K562 (cell line): ENCODE measurements around the gene EFCAB5. TPM values are rescaled to one million over a fixed set of nuclear protein-coding genes. Genes with fewer than 3 reads are reported as not detected.

ENCODE experiments used
- ATAC-seq: fragments of 200-7000 bp; cut with Tn5 transposase; 3 replicates; pipeline ENCODE4 v1.9.1; 2020; ENCODE audit warnings: moderate library complexity
- BruUV-seq: library from RNA; stranded (reverse); fragments of 400-500 nt; replicated peaks from 2 replicates; lab custom pipeline; 2021; lab: Mats Ljungman, UMichigan
- CTCF ChIA-PET: fragments of 300-600 bp; formaldehyde crosslinking; extraction: SDS; loops from one replicate; lab custom pipeline; 2021; ENCODE audit warnings: low intra/inter-chr PET ratio; lab: Yijun Ruan, JAX
- POLR2A ChIA-PET: fragments of 300-600, 350-650 bp; sonication (Branson Sonifier 250); formaldehyde crosslinking; extraction: SDS; loops from one replicate; lab custom pipeline; 2021; ENCODE audit warnings: antibody characterized with exemption, inconsistent platforms; lab: Yijun Ruan, JAX
- DNase-seq, 4 experiments: peaks; one replicate each; pipeline versions ENCODE4 v3.0.0 to v3.0.0-alpha.2; 2011 to 2018; ENCODE audit warnings: low spot score in 3 of 4, mixed read lengths in 3 of 4; ENCODE audit errors: extremely low read depth in 1 of 4
- FAIRE-seq: peaks from 2 replicates; lab custom pipeline; 2011; peaks lifted over from hg19 to GRCh38; lab: Jason Lieb, UNC
- H2AFZ ChIP-seq: 2 replicates; pipeline ENCODE4 v1.6.0; 2011; ENCODE audit warnings: low read depth, low read length, control low read depth, inconsistent platforms
- H3K27ac ChIP-seq: fragments of 200-600 bp; 3 replicates; pipeline ENCODE4 v1.8.0; 2011; ENCODE audit warnings: low read depth, mild to moderate bottlenecking, control low read depth, inconsistent platforms, low read length, moderate library complexity, mixed read lengths; ENCODE audit errors: extremely low read depth
- H3K27me3 ChIP-seq, 2 experiments: fragments of 300-600 bp in 1 of 2; 2 replicates in 1 of 2; 3 replicates in 1 of 2; pipeline versions ENCODE4 v1.6.0 to v1.8.0; 2011; ENCODE audit warnings: inconsistent platforms in 2 of 2, low read length in 2 of 2, mild to moderate bottlenecking in 1 of 2, mixed read lengths in 1 of 2, moderate library complexity in 1 of 2; ENCODE audit not compliant: control insufficient read depth in 2 of 2, insufficient read depth in 2 of 2
- H3K36me3 ChIP-seq: fragments of 300-600 bp; 3 replicates; pipeline ENCODE4 v1.8.0; 2011; ENCODE audit warnings: mild to moderate bottlenecking, low read length, inconsistent platforms; ENCODE audit not compliant: control insufficient read depth, insufficient read depth
- H3K4me1 ChIP-seq, 2 experiments: fragments of 200-600 bp in 1 of 2; replicated peaks in 1 of 2; 2 replicates in 1 of 2; 3 replicates in 1 of 2; pipeline versions ENCODE4 v1.5.1 to v1.8.0; 2011; ENCODE audit warnings: inconsistent platforms in 2 of 2, low read length in 2 of 2, mild to moderate bottlenecking in 1 of 2, mixed read lengths in 1 of 2, moderate library complexity in 1 of 2; ENCODE audit not compliant: control insufficient read depth in 2 of 2, insufficient read depth in 2 of 2
- H3K4me2 ChIP-seq: 2 replicates; pipeline ENCODE4 v1.6.1; 2011; ENCODE audit warnings: low read length, control low read depth, inconsistent platforms, mixed read lengths; ENCODE audit not compliant: insufficient read depth
- H3K4me3 ChIP-seq: fragments of 200-600 bp; sonication (generic), shearing (Covaris generic); 2 replicates; pipeline ENCODE4 v1.5.1; 2016; ENCODE audit warnings: control low read depth, inconsistent platforms
- H3K79me2 ChIP-seq: fragments of 200-600 bp; 3 replicates; pipeline ENCODE4 v1.8.0; 2011; ENCODE audit warnings: low read length, inconsistent platforms; ENCODE audit not compliant: control insufficient read depth, insufficient read depth
- H3K9ac ChIP-seq, 2 experiments: 2 replicates each; pipeline versions ENCODE4 v1.6.0 to v1.6.1; 2011; ENCODE audit warnings: low read depth in 2 of 2, low read length in 2 of 2, control low read depth in 1 of 2, inconsistent platforms in 1 of 2, mild to moderate bottlenecking in 1 of 2, mixed read lengths in 1 of 2; ENCODE audit not compliant: insufficient read depth in 1 of 2
- H3K9me1 ChIP-seq: one replicate; pipeline ENCODE4 v1.6.0; 2011; ENCODE audit warnings: inconsistent platforms, mild to moderate bottlenecking, low read length, moderate library complexity; ENCODE audit not compliant: control insufficient read depth, insufficient read depth
- H3K9me3 ChIP-seq: replicated peaks from 2 replicates; pipeline ENCODE4 v1.5.1; 2011; ENCODE audit warnings: low read depth, low read length, inconsistent platforms; ENCODE audit not compliant: control insufficient read depth, insufficient read depth
- H4K20me1 ChIP-seq: replicated peaks from 2 replicates; pipeline ENCODE4 v1.6.1; 2011; ENCODE audit warnings: low read length, inconsistent platforms, mixed read lengths; ENCODE audit not compliant: control insufficient read depth, insufficient read depth
- BMI1 ChIP-seq: fragments of 150-350 bp; IDR thresholded peaks from 2 replicates; pipeline ENCODE4 v1.6.1; 2014; ENCODE audit warnings: low read length
- E2F1 ChIP-seq: sonication (generic); formaldehyde crosslinking; IDR thresholded peaks from 2 replicates; pipeline ENCODE4 v1.8.1; 2023; ENCODE audit warnings: mild to moderate bottlenecking, missing genetic modification reagents, moderate library complexity
- HMG20A ChIP-seq: fragments of 450-650 bp; formaldehyde crosslinking; conservative IDR thresholded peaks from 2 replicates; pipeline ENCODE4 v1.4.0; 2020; ENCODE audit warnings: mild to moderate bottlenecking, mixed read lengths
- MCM3 ChIP-seq: fragments of 450-650 bp; IDR thresholded peaks from 2 replicates; pipeline ENCODE4 v1.6.1; 2016
- MCM7 ChIP-seq, 2 experiments: fragments of 450-650 bp; IDR thresholded peaks; 2 replicates each; pipeline ENCODE4 v1.6.1; 2016 to 2018
- NCOA4 ChIP-seq: fragments of 450-650 bp; IDR thresholded peaks from 2 replicates; pipeline ENCODE4 v1.6.1; 2018; ENCODE audit warnings: mild to moderate bottlenecking; ENCODE audit not compliant: partially characterized antibody
- NFATC3 ChIP-seq: fragments of 450-650 bp; IDR thresholded peaks from 2 replicates; pipeline ENCODE4 v1.6.1; 2017; ENCODE audit warnings: mild to moderate bottlenecking
- PHF21A ChIP-seq: fragments of 450-650 bp; IDR thresholded peaks from 2 replicates; pipeline ENCODE4 v1.6.1; 2017; ENCODE audit warnings: low read depth, borderline replicate concordance
- RNF219 ChIP-seq: fragments of 250-450 bp; sonication (Bioruptor Pico); IDR thresholded peaks from 2 replicates; pipeline ENCODE4 v1.5.0; 2022; ENCODE audit warnings: mild to moderate bottlenecking
- SMAD2 ChIP-seq: fragments of 150-350 bp; IDR thresholded peaks from 2 replicates; pipeline ENCODE4 v1.6.1; 2014; ENCODE audit warnings: low read depth, mild to moderate bottlenecking, low read length
- THRAP3 ChIP-seq: fragments of 450-650 bp; IDR thresholded peaks from 2 replicates; pipeline ENCODE4 v1.6.1; 2016; ENCODE audit warnings: mild to moderate bottlenecking, inconsistent platforms, borderline replicate concordance
- ZBTB5 ChIP-seq: fragments of 450-650 bp; IDR thresholded peaks from 2 replicates; pipeline ENCODE4 v1.6.1; 2017; ENCODE audit warnings: antibody characterized with exemption
- ZFX ChIP-seq: sonication (generic); formaldehyde crosslinking; IDR thresholded peaks from 2 replicates; pipeline ENCODE4 v1.8.0; 2022; ENCODE audit warnings: mild to moderate bottlenecking, missing genetic modification reagents, moderate library complexity
- ZNF175 ChIP-seq: fragments of 200-800 bp; sonication (Bioruptor generic); IDR thresholded peaks from 2 replicates; pipeline ENCODE4 v1.6.1; 2016; ENCODE audit warnings: low read depth, mild to moderate bottlenecking, missing genetic modification characterization, missing compliant biosample characterization
- in situ Hi-C: fragments of 300-500 bp; cut with MboI; formaldehyde crosslinking; loops from 4 replicates; pipeline ENCODE4 v1.15.0; 2018; ENCODE audit warnings: inconsistent platforms, mixed read lengths
- intact Hi-C: fragments of 100-400 bp; cut with micrococcal nuclease; formaldehyde crosslinking; loops from 2 replicates; pipeline ENCODE4 v1.14.2; 2022
- polyA plus RNA-seq, 8 experiments: library from polyadenylated mRNA; depleted of rRNA in 4 of 8; stranded (reverse) in 5 of 8; unstranded in 3 of 8; fragments of >200 nt; fragmentation: Nextera tagmentation in 2 of 8; fragmentation: Illumina TruSeq in 1 of 8; extraction: Ambion mirVana in 2 of 8; extraction: Trizol in 1 of 8; gene quantifications; 2 replicates each; pipeline versions ENCODE4 v1.2.1 to v1.2.3, GENCODE V29; 2011 to 2014; ENCODE audit warnings: inconsistent platforms in 1 of 8, missing spikeins in 1 of 8
- total RNA-seq, 7 experiments: library from RNA; depleted of rRNA in 6 of 7; stranded (reverse); fragments of >200 nt in 6 of 7; fragmentation: Illumina TruSeq in 2 of 7; extraction: Trizol in 2 of 7; gene quantifications; 2 replicates each; pipeline versions ENCODE4 v1.2.1 to v1.2.3, GENCODE V29; 2011 to 2021; ENCODE audit warnings: low replicate concordance in 1 of 7
- TF ChIP-seq, protein P1 (sequence below): fragments of 450-650 bp; formaldehyde crosslinking; IDR thresholded peaks from 2 replicates; pipeline ENCODE4 v1.4.0; 2022; ENCODE audit warnings: missing genetic modification characterization

The EFCAB5 gene
- total and polyA plus RNA-seq, 9 of the 15 experiments (the other 6 are each of a cell fraction or from before 2014, with no cell fraction given) = 0.06 to 0.11 TPM; not detected in 7

GRCh38 chr17:29911641-29912177 is 29.7 kb upstream of the EFCAB5 start:
- Histone ChIP-seq H3K79me2 (no peaks in the 10 kb centered on the region), H3K4me3 (no peak overlapping the region), H3K27me3 (no peaks in the 10 kb centered on the region), H3K36me3 (no peaks in the 10 kb centered on the region), H3K4me2 (no peak overlapping the region), H3K9me1 (no peaks in the 10 kb centered on the region), H3K9me3 (no peaks in the 10 kb centered on the region), H4K20me1 (no peaks in the 10 kb centered on the region), H3K9ac (no peak overlapping the region), H3K4me1 (no peaks in the 10 kb centered on the region), H3K27ac (no peak overlapping the region), H2AFZ (no peak overlapping the region)
- intact Hi-C loops = no loop called here
- no peak for ATAC-seq
- in situ Hi-C loops = loop anchor here (5.0 kb wide), 1 partner anchor 49 kb away; no protein-coding TSS in a partner anchor
- DNase-seq = no peak
- no TSS peak for BruUV-seq
- no peak for FAIRE-seq
- CTCF ChIA-PET = no interaction called here
- POLR2A ChIA-PET = interaction anchor here (1.3 to 1.7 kb wide), 2 partner anchors 9 kb away, joined by 3 to 4 read pairs; no protein-coding TSS in a partner anchor
- TF ChIP-seq NFATC3 (no peak), MCM7 (IDR thresholded peaks at IDR 0.05) (no peak), BMI1 (no peak), HMG20A (no peak), THRAP3 (no peak), ZBTB5 (no peak), SMAD2 (no peak), NCOA4 (no peak), ZNF175 (CRISPR knock-in tag) (no peak), E2F1 (CRISPR knock-in tag) (no peak), RNF219 (no peak), ZFX (CRISPR knock-in tag) (no peak), MCM3 (no peak), PHF21A (no peak)
- TF ChIP-seq, protein P1, sequence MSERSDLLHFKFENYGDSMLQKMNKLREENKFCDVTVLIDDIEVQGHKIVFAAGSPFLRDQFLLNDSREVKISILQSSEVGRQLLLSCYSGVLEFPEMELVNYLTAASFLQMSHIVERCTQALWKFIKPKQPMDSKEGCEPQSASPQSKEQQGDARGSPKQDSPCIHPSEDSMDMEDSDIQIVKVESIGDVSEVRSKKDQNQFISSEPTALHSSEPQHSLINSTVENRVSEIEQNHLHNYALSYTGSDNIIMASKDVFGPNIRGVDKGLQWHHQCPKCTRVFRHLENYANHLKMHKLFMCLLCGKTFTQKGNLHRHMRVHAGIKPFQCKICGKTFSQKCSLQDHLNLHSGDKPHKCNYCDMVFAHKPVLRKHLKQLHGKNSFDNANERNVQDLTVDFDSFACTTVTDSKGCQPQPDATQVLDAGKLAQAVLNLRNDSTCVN (CRISPR knock-in tag) = no peak
